ENCODE measurements around the gene GATB.

- TF ChIP-seq CTCF (IDR thresholded peaks at IDR 0.05) (no peak), POLR2A (IDR thresholded peaks at IDR 0.05) (no peak)
Measured at GRCh38 chr4:151715881-151716280, 44.9 kb downstream of the GATB start.

Data from tibial nerve (tissue), 3 donors.